K562 (cell line): ENCODE results near the gene TMEM117. TPM values are rescaled to one million over a fixed set of nuclear protein-coding genes. Genes with fewer than 3 reads are reported as not detected.

Experiments used
- ATAC-seq: fragments of 200-7000 bp; cut with Tn5 transposase; 3 replicates; pipeline ENCODE4 v1.9.1; 2020; ENCODE audit warnings: moderate library complexity
- BruUV-seq: library from RNA; stranded (reverse); fragments of 400-500 nt; replicated peaks from 2 replicates; lab custom pipeline; 2021; lab: Mats Ljungman, UMichigan
- CTCF ChIA-PET: fragments of 300-600 bp; formaldehyde crosslinking; extraction: SDS; loops from one replicate; lab custom pipeline; 2021; ENCODE audit warnings: low intra/inter-chr PET ratio; lab: Yijun Ruan, JAX
- POLR2A ChIA-PET: fragments of 300-600, 350-650 bp; sonication (Branson Sonifier 250); formaldehyde crosslinking; extraction: SDS; loops from one replicate; lab custom pipeline; 2021; ENCODE audit warnings: antibody characterized with exemption, inconsistent platforms; lab: Yijun Ruan, JAX
- DNase-seq, 4 experiments: peaks; one replicate each; pipeline versions ENCODE4 v3.0.0 to v3.0.0-alpha.2; 2011 to 2018; ENCODE audit warnings: low spot score in 3 of 4, mixed read lengths in 3 of 4; ENCODE audit errors: extremely low read depth in 1 of 4
- FAIRE-seq: peaks from 2 replicates; lab custom pipeline; 2011; peaks lifted over from hg19 to GRCh38; lab: Jason Lieb, UNC
- H2AFZ ChIP-seq: 2 replicates; pipeline ENCODE4 v1.6.0; 2011; ENCODE audit warnings: low read depth, low read length, control low read depth, inconsistent platforms
- H3K27ac ChIP-seq: fragments of 200-600 bp; 3 replicates; pipeline ENCODE4 v1.8.0; 2011; ENCODE audit warnings: low read depth, mild to moderate bottlenecking, control low read depth, inconsistent platforms, low read length, moderate library complexity, mixed read lengths; ENCODE audit errors: extremely low read depth
- H3K27me3 ChIP-seq, 2 experiments: fragments of 300-600 bp in 1 of 2; 2 replicates in 1 of 2; 3 replicates in 1 of 2; pipeline versions ENCODE4 v1.6.0 to v1.8.0; 2011; ENCODE audit warnings: inconsistent platforms in 2 of 2, low read length in 2 of 2, mild to moderate bottlenecking in 1 of 2, mixed read lengths in 1 of 2, moderate library complexity in 1 of 2; ENCODE audit not compliant: control insufficient read depth in 2 of 2, insufficient read depth in 2 of 2
- H3K36me3 ChIP-seq: fragments of 300-600 bp; 3 replicates; pipeline ENCODE4 v1.8.0; 2011; ENCODE audit warnings: mild to moderate bottlenecking, low read length, inconsistent platforms; ENCODE audit not compliant: control insufficient read depth, insufficient read depth
- H3K4me1 ChIP-seq, 2 experiments: fragments of 200-600 bp in 1 of 2; replicated peaks in 1 of 2; 2 replicates in 1 of 2; 3 replicates in 1 of 2; pipeline versions ENCODE4 v1.5.1 to v1.8.0; 2011; ENCODE audit warnings: inconsistent platforms in 2 of 2, low read length in 2 of 2, mild to moderate bottlenecking in 1 of 2, mixed read lengths in 1 of 2, moderate library complexity in 1 of 2; ENCODE audit not compliant: control insufficient read depth in 2 of 2, insufficient read depth in 2 of 2
- H3K4me2 ChIP-seq: 2 replicates; pipeline ENCODE4 v1.6.1; 2011; ENCODE audit warnings: low read length, control low read depth, inconsistent platforms, mixed read lengths; ENCODE audit not compliant: insufficient read depth
- H3K4me3 ChIP-seq: fragments of 200-600 bp; sonication (generic), shearing (Covaris generic); 2 replicates; pipeline ENCODE4 v1.5.1; 2016; ENCODE audit warnings: control low read depth, inconsistent platforms
- H3K79me2 ChIP-seq: fragments of 200-600 bp; 3 replicates; pipeline ENCODE4 v1.8.0; 2011; ENCODE audit warnings: low read length, inconsistent platforms; ENCODE audit not compliant: control insufficient read depth, insufficient read depth
- H3K9ac ChIP-seq, 2 experiments: 2 replicates each; pipeline versions ENCODE4 v1.6.0 to v1.6.1; 2011; ENCODE audit warnings: low read depth in 2 of 2, low read length in 2 of 2, control low read depth in 1 of 2, inconsistent platforms in 1 of 2, mild to moderate bottlenecking in 1 of 2, mixed read lengths in 1 of 2; ENCODE audit not compliant: insufficient read depth in 1 of 2
- H3K9me1 ChIP-seq: one replicate; pipeline ENCODE4 v1.6.0; 2011; ENCODE audit warnings: inconsistent platforms, mild to moderate bottlenecking, low read length, moderate library complexity; ENCODE audit not compliant: control insufficient read depth, insufficient read depth
- H3K9me3 ChIP-seq: replicated peaks from 2 replicates; pipeline ENCODE4 v1.5.1; 2011; ENCODE audit warnings: low read depth, low read length, inconsistent platforms; ENCODE audit not compliant: control insufficient read depth, insufficient read depth
- H4K20me1 ChIP-seq: replicated peaks from 2 replicates; pipeline ENCODE4 v1.6.1; 2011; ENCODE audit warnings: low read length, inconsistent platforms, mixed read lengths; ENCODE audit not compliant: control insufficient read depth, insufficient read depth
- BRCA1 ChIP-seq, 2 experiments: fragments of 450-650 bp in 1 of 2; sonication (generic) in 1 of 2; formaldehyde crosslinking in 1 of 2; IDR thresholded peaks; 2 replicates each; pipeline versions ENCODE4 v1.5.0 to v1.6.1; 2017 to 2020; ENCODE audit warnings: mild to moderate bottlenecking in 1 of 2, missing genetic modification reagents in 1 of 2
- HEY1 ChIP-seq: fragments of 250-450 bp; sonication (Bioruptor Pico); IDR thresholded peaks from 2 replicates; pipeline ENCODE4 v1.5.0; 2020; ENCODE audit warnings: mild to moderate bottlenecking, moderate library complexity, borderline replicate concordance
- NFXL1 ChIP-seq: fragments of 450-650 bp; formaldehyde crosslinking; IDR thresholded peaks from 2 replicates; pipeline ENCODE4 v1.4.0; 2021; ENCODE audit warnings: mild to moderate bottlenecking
- NR3C1 ChIP-seq: sonication (generic); formaldehyde crosslinking; IDR thresholded peaks from 2 replicates; pipeline ENCODE4 v1.8.1; 2022; ENCODE audit warnings: missing genetic modification reagents
- POLR2G ChIP-seq: fragments of 200-400 bp; formaldehyde crosslinking; IDR thresholded peaks from 2 replicates; pipeline ENCODE4 v1.6.1; 2017; ENCODE audit warnings: low read depth, mild to moderate bottlenecking, antibody characterized with exemption, low read length, moderate library complexity
- STAT5B ChIP-seq: fragments of 250-450 bp; sonication (Bioruptor Pico); IDR thresholded peaks from 2 replicates; pipeline ENCODE4 v1.8.0; 2021; ENCODE audit warnings: mild to moderate bottlenecking, inconsistent platforms
- TEAD4 ChIP-seq, 2 experiments: sonication (generic) in 1 of 2; formaldehyde crosslinking in 1 of 2; IDR thresholded peaks; 2 replicates each; pipeline versions ENCODE4 v1.6.1 to v1.8.0; 2012 to 2022; ENCODE audit warnings: borderline replicate concordance in 1 of 2, inconsistent platforms in 1 of 2, low read length in 1 of 2, mild to moderate bottlenecking in 1 of 2, missing genetic modification reagents in 1 of 2
- U2AF1 ChIP-seq: fragments of 200-400 bp; formaldehyde crosslinking; optimal IDR thresholded peaks from 2 replicates; pipeline ENCODE3; 2017; ENCODE audit warnings: mild to moderate bottlenecking, low read depth, low read length, moderate library complexity
- ZNF583 ChIP-seq: fragments of 250-450 bp; sonication (Bioruptor Pico); IDR thresholded peaks from 2 replicates; pipeline ENCODE4 v1.4.0; 2020
- ZNF696 ChIP-seq: fragments of 250-450 bp; sonication (Bioruptor Pico); conservative IDR thresholded peaks from 2 replicates; pipeline ENCODE4 v1.4.0; 2020; ENCODE audit warnings: mild to moderate bottlenecking, moderate library complexity
- WGBS: fragments of 100-300 bp; shearing (Covaris generic); methylation state at CpG from one replicate; pipeline ENCODE4 v1.1.6; 2016; ENCODE audit warnings: low coverage, mixed read lengths; ENCODE audit not compliant: insufficient coverage; ENCODE audit errors: missing lambda C conversion rate; 5-methylcytosine and 5-hydroxymethylcytosine counted together
- in situ Hi-C: fragments of 300-500 bp; cut with MboI; formaldehyde crosslinking; loops from 4 replicates; pipeline ENCODE4 v1.15.0; 2018; ENCODE audit warnings: inconsistent platforms, mixed read lengths
- intact Hi-C: fragments of 100-400 bp; cut with micrococcal nuclease; formaldehyde crosslinking; loops from 2 replicates; pipeline ENCODE4 v1.14.2; 2022
- polyA plus RNA-seq, 8 experiments: library from polyadenylated mRNA; depleted of rRNA in 4 of 8; stranded (reverse) in 5 of 8; unstranded in 3 of 8; fragments of >200 nt; fragmentation: Nextera tagmentation in 2 of 8; fragmentation: Illumina TruSeq in 1 of 8; extraction: Ambion mirVana in 2 of 8; extraction: Trizol in 1 of 8; gene quantifications; 2 replicates each; pipeline versions ENCODE4 v1.2.1 to v1.2.3, GENCODE V29; 2011 to 2014; ENCODE audit warnings: inconsistent platforms in 1 of 8, missing spikeins in 1 of 8
- total RNA-seq, 7 experiments: library from RNA; depleted of rRNA in 6 of 7; stranded (reverse); fragments of >200 nt in 6 of 7; fragmentation: Illumina TruSeq in 2 of 7; extraction: Trizol in 2 of 7; gene quantifications; 2 replicates each; pipeline versions ENCODE4 v1.2.1 to v1.2.3, GENCODE V29; 2011 to 2021; ENCODE audit warnings: low replicate concordance in 1 of 7
- TF ChIP-seq, protein P1 (sequence below): fragments of 450-650 bp; IDR thresholded peaks from 2 replicates; pipeline ENCODE4 v1.6.1; 2016; ENCODE audit warnings: borderline replicate concordance
- TF ChIP-seq, protein P2 (sequence below): fragments of 250-450 bp; sonication (Bioruptor Pico); IDR thresholded peaks from 2 replicates; pipeline ENCODE4 v1.4.0; 2020; ENCODE audit warnings: mild to moderate bottlenecking
- TF ChIP-seq, protein P3 (sequence below): sonication (generic); formaldehyde crosslinking; IDR thresholded peaks from 2 replicates; pipeline ENCODE4 v1.8.0; 2023; ENCODE audit warnings: mild to moderate bottlenecking, missing genetic modification reagents

Gene TMEM117
- total and polyA plus RNA-seq, 9 of the 15 experiments (the other 6 are each of a cell fraction or from before 2014, with no cell fraction given) = 0.31 to 2.8 (median 1.0) TPM

DNA sequence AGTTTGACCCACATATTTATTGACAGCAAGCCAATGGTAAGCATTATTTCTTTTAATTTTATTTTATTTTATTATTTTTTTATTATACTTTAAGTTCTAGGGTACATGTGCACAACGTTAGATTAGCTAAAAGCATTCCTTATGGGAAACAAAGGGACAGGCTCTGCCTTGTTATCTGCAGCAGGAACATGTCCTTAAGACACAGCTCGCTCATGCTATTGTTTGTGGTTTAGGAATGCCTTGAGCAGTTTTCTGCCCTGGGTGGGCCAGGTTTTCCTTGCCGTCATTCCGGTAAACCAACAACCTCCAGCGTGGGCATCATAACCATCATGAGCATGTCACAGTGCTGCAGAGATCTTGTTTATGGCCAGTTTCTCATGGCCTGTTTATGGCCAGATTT lies 370.2 kb downstream of the TMEM117 start (continued):
- TF ChIP-seq, protein P1, sequence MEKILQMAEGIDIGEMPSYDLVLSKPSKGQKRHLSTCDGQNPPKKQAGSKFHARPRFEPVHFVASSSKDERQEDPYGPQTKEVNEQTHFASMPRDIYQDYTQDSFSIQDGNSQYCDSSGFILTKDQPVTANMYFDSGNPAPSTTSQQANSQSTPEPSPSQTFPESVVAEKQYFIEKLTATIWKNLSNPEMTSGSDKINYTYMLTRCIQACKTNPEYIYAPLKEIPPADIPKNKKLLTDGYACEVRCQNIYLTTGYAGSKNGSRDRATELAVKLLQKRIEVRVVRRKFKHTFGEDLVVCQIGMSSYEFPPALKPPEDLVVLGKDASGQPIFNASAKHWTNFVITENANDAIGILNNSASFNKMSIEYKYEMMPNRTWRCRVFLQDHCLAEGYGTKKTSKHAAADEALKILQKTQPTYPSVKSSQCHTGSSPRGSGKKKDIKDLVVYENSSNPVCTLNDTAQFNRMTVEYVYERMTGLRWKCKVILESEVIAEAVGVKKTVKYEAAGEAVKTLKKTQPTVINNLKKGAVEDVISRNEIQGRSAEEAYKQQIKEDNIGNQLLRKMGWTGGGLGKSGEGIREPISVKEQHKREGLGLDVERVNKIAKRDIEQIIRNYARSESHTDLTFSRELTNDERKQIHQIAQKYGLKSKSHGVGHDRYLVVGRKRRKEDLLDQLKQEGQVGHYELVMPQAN = no peak
- TF ChIP-seq HEY1 (no peak), BRCA1 (IDR thresholded peaks at IDR 0.05) (no peak), BRCA1 (CRISPR knock-in tag; IDR thresholded peaks at IDR 0.05) (no peak), NR3C1 (CRISPR knock-in tag) (no peak)

DNA sequence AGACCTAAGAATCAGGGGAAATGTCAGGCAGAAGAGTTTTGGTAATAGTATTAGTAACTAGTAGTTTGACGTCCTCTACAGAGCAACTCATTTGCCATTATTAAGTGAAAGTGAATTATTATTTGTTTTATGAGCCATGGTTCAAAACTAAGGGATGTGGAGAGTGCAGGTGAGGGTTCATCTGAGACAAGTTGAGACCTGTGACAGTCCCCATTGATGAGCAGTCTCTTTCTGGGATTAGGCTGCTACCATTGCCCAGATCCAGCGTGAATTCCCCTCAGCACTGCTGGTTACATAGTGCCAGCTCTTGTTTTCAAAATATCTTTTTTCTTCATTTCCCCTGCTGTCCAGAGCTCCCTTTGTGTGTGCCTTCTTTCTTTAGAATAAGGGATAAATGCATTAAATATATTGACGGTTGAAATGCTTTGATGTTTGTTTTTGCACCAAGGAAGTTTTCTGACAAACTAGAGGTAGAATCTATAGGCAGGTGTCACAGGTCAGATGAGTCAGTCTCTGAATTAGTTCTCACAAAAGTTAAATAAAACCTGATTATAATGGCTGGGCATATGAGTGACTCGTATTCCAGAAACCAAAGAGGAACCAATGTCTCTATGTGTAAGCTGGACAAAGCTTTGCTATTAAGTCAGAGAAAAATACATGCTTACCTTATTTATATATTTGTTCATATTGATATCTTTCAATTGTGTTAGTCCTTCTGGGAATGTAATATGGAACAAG lies 381.4 kb downstream of the TMEM117 start:
- in situ Hi-C loops (no loop called here), intact Hi-C loops (no loop called here)
- no peak for ATAC-seq
- Histone ChIP-seq H3K27me3 (no peaks in the 10 kb centered on the region), H3K4me2 (no peak overlapping the region), H2AFZ (no peak overlapping the region), H3K79me2 (no peaks in the 10 kb centered on the region), H3K4me3 (no peak overlapping the region), H3K36me3 (no peaks in the 10 kb centered on the region), H3K9me3 (no peaks in the 10 kb centered on the region), H4K20me1 (no peaks in the 10 kb centered on the region), H3K27ac (no peak overlapping the region), H3K4me1 (no peaks in the 10 kb centered on the region), H3K9me1 (no peaks in the 10 kb centered on the region), H3K9ac (no peak overlapping the region)
- ChIA-PET CTCF (no interaction called here), POLR2A (no interaction called here)
- DNase-seq = no peak
- BruUV-seq = no TSS peak
- no peak for FAIRE-seq
- WGBS = 0% methylated on average over 4 of the region's 4 CpGs
- no peak for TF ChIP-seq STAT5B (CRISPR knock-in tag)
- no peak for TF ChIP-seq ZNF583 (CRISPR knock-in tag)
- no peak for TF ChIP-seq ZNF696 (CRISPR knock-in tag)
- no peak for TF ChIP-seq TEAD4 (IDR thresholded peaks at IDR 0.05; ENCODE audit: low read length)
- TF ChIP-seq TEAD4 (CRISPR knock-in tag; IDR thresholded peaks at IDR 0.05; ENCODE audit: borderline replicate concordance) = no peak
- TF ChIP-seq, protein P2, sequence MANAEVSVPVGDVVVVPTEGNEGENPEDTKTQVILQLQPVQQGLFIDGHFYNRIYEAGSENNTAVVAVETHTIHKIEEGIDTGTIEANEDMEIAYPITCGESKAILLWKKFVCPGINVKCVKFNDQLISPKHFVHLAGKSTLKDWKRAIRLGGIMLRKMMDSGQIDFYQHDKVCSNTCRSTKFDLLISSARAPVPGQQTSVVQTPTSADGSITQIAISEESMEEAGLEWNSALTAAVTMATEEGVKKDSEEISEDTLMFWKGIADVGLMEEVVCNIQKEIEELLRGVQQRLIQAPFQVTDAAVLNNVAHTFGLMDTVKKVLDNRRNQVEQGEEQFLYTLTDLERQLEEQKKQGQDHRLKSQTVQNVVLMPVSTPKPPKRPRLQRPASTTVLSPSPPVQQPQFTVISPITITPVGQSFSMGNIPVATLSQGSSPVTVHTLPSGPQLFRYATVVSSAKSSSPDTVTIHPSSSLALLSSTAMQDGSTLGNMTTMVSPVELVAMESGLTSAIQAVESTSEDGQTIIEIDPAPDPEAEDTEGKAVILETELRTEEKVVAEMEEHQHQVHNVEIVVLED (CRISPR knock-in tag) = no peak
- TF ChIP-seq NFXL1 (CRISPR knock-in tag) = no peak
- TF ChIP-seq POLR2G = no peak
- TF ChIP-seq U2AF1 = no peak
- TF ChIP-seq, protein P3, sequence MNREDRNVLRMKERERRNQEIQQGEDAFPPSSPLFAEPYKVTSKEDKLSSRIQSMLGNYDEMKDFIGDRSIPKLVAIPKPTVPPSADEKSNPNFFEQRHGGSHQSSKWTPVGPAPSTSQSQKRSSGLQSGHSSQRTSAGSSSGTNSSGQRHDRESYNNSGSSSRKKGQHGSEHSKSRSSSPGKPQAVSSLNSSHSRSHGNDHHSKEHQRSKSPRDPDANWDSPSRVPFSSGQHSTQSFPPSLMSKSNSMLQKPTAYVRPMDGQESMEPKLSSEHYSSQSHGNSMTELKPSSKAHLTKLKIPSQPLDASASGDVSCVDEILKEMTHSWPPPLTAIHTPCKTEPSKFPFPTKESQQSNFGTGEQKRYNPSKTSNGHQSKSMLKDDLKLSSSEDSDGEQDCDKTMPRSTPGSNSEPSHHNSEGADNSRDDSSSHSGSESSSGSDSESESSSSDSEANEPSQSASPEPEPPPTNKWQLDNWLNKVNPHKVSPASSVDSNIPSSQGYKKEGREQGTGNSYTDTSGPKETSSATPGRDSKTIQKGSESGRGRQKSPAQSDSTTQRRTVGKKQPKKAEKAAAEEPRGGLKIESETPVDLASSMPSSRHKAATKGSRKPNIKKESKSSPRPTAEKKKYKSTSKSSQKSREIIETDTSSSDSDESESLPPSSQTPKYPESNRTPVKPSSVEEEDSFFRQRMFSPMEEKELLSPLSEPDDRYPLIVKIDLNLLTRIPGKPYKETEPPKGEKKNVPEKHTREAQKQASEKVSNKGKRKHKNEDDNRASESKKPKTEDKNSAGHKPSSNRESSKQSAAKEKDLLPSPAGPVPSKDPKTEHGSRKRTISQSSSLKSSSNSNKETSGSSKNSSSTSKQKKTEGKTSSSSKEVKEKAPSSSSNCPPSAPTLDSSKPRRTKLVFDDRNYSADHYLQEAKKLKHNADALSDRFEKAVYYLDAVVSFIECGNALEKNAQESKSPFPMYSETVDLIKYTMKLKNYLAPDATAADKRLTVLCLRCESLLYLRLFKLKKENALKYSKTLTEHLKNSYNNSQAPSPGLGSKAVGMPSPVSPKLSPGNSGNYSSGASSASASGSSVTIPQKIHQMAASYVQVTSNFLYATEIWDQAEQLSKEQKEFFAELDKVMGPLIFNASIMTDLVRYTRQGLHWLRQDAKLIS (CRISPR knock-in tag) = no peak
